GM18867 (cell line): ENCODE data around the gene ZNF135.

Experiments
- ATAC-seq: cut with Tn5 transposase; IDR thresholded peaks from one replicate; pipeline ENCODE4 v1.9.1; 2021; ENCODE audit warnings: mild to moderate bottlenecking, moderate library complexity; ENCODE audit not compliant: unreplicated experiment

The ZNF135 gene

GRCh38 chr19:58059003-58059670, at the start of gene ZNF135:
ZNF135 (plus strand) TSS chr19:58059282; CDS start chr19:58060003, 721 bp downstream.
- no peak for ATAC-seq

DNA sequence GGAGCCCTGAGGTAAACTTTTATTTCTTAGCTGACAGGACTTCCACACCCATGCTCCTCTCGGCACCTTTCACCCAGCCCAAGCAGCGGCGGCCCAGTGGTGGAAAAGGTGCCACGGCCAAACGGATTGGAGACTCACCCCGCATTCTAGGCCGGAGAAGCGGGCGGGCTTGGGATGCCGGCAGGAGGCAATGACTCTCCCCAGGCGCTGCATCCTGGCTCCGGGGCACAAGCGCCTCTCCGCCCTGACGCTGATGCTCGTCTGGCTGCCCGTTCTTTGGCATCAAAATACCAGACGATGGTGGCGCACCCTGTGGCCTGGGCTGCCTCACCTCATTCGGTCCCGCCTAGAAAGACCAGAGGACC, 49.8 kb upstream of the ZNF135 start:
- no peak for ATAC-seq

- no peak for ATAC-seq
Measured at GRCh38 chr19:58009666-58010301, 49.3 kb upstream of the ZNF135 start.

GRCh38 chr19:58010507-58010906, 48.6 kb upstream of the ZNF135 start:
- no peak for ATAC-seq

DNA sequence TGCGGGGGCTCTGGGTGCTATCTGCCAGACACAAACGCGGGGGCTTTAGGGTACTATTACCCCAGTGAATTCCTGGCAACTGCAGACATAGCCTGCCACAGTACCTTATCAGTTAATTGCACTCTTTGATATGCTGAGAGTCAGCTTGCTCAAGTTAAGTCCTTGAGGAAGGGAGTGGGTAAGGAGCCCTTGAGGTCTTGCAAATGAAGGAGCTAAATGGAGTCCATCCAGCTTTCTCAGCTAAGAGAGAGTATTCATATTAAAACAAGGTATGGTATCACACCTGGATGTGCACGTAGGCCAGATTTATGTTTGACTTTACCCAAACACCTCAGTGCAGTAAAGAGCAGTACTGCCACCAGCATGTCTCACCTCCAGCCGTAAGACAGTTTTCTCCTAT, 44.9 kb upstream of the ZNF135 start:
- ATAC-seq, result no peak

DNA sequence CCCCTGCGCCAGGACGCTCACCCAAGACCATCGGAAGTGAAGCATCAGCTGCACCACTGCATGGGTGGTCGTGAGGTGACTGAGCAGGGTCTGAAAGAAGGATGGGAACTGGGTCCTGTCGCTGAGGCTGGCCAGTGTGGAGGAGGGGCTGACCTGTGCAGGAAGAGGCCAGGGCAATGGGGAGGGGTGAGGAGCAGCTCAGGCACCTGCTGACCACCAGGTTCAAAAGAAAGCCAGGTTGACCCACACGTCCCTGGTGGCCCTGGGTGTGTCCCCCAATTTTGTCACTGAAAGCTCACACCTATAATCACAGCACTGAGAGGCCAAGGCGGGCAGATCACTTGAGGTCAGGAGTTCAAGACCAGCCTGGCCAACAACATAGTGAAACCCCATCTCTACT, 39.0 kb upstream of the ZNF135 start:
- no peak for ATAC-seq

DNA sequence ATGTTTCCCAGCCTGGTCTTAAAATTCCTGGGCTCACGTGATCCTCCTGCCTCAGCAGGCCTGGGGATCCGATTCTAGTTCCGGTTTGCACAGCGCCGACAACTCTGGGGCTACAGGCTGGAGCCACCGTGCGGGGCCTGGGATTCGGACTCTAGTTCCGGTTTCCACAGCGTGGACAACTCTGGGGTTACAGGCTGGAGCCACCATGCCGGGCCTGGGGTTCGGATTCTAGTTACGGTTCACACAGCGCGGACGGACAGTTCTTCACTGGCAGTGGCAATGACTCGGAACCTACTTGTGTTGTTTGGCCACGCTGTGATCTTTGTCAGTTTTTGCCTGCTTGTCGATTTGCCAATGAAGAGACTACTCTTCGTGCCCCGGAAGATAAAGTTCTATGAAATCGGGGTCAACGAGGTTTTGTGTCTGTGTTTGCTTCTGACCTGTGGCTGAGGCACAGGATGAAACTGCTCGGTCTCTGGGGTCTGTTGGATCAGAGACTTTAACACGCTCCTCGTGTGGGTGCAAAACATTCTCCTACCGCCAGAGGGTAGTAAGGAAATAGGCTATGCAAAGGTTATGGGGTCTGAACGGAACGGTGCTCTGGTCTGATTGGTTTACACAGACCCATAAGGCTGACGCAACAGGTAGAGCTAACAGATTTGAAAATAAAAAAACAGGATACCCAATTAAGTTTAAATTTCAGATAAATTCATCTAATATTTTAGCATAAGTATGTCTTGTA, 37.4 kb upstream of the ZNF135 start:
- ATAC-seq, result no peak

- no peak for ATAC-seq
Measured at GRCh38 chr19:58022283-58022660, 36.8 kb upstream of the ZNF135 start.

- no peak for ATAC-seq
Measured at GRCh38 chr19:58024661-58025060, 34.4 kb upstream of the ZNF135 start.

GRCh38 chr19:58033741-58034476, 25.2 kb upstream of the ZNF135 start, which contains the start of gene ZSCAN1:
ZSCAN1 (plus strand) TSS chr19:58034025; CDS start chr19:58037837, 3,812 bp downstream.
- ATAC-seq, result no peak

DNA sequence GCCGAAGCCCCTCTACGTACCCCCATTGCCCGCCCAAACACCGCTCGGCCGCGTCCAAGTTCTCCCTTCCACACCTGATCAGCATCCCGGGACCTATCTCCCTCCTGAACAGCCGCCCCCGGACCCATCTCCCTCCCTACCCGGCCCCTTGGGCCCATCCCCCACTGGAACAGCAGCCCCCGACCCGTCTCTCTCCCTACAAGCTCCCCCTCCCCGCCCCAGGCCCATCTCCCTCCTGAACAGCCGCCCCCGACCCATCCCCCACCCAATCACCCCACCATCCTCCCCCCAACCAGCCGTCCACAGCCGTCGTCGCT, 24.6 kb upstream of the ZNF135 start:
- no peak for ATAC-seq

GRCh38 chr19:58035863-58036262, 23.2 kb upstream of the ZNF135 start:
- ATAC-seq, result no peak

DNA sequence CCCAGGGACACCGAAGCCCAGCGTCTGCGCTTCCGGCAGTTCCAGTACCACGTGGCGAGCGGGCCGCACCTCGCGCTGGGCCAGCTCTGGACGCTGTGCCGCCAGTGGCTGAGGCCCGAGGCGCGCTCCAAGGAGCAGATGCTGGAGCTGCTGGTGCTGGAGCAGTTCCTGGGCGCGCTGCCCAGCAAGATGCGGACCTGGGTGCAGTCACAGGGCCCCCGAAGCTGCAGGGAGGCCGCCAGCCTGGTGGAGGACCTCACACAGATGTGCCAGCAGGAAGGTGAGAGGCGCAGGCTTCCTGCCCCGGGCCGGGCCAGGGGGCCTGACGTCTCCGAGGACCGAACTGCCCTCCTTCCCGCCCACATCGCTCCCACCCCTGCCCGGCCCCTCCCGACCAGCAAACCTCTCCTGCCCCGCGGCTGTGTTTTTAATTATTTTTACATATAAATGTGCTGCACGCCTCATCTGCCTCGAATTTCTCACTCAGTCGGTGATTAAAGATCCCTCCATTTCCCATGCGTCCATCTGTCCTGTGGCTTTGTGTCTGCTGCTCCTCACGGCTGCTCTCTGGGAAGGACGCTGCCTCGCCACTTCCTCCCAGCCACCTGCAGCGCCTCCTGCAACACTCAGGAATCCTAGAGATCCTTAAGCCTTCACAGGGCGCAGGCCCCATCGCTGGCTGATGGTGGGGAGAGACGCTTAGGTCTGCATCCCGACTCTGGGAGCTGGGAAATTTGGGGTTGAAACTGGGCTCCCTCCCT, 21.0 kb upstream of the ZNF135 start:
- ATAC-seq, result no peak

DNA sequence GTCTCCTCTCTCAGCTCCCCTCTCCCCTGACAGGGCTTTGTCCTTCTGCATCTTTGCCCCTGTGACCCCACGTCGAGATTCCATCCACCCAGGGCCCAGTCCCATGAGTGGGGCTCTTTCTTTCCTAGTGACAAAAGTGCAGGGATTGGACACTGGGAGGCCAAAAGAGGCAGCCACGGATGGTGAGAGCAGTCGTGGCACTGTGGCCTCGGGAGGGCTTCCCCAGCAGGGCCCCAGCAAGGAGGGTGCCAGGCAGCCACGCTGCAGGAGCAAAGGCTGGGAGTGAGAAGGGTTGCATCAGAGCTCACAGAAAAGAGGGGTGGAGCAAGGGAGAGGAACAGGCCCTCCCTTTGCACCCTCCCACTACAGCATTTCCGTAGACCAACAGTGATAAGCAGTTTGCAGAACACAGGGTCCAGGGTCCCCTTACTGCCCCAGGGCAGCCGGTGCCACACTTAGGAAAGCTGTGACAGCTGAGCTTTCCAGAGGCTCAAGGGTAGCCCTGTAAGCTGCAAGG, 20.3 kb upstream of the ZNF135 start:
- no peak for ATAC-seq

DNA sequence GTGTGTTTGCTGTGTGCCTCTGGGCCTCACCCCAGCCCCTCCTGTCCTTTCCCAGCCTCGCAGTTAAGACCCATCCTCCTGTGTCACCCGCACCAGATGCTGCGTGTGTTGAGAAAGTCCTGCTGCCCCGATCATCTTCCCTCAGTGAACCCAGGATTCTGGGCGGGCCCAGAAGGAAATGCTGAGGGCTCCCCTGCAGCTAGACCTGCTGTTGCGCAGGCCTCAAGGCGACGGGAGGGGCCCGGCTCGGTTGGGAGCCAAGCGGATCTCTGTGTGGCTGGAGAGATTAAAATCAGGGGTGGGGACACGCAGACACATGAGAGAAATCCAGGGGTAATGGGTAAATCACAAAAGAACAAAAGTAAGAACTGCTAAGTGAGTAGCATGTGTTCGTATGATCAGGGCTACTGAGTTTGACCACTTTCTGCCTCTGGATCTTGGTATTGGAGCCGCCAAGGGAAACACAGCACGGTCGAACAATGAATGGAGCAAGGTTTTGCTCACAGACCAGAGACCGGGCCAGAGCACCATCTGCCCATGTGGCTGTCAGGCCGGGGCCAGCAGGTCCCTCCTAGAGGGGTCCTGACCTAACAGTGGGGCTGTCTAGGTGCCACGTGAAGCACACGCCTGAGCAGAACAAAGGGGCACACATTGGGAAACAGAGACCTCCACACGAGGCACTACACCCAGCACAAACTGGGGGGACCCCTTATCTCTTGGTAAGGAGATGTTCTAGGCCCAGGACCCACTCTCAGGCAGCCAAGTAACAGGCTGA, 18.1 kb upstream of the ZNF135 start:
- no peak for ATAC-seq

DNA sequence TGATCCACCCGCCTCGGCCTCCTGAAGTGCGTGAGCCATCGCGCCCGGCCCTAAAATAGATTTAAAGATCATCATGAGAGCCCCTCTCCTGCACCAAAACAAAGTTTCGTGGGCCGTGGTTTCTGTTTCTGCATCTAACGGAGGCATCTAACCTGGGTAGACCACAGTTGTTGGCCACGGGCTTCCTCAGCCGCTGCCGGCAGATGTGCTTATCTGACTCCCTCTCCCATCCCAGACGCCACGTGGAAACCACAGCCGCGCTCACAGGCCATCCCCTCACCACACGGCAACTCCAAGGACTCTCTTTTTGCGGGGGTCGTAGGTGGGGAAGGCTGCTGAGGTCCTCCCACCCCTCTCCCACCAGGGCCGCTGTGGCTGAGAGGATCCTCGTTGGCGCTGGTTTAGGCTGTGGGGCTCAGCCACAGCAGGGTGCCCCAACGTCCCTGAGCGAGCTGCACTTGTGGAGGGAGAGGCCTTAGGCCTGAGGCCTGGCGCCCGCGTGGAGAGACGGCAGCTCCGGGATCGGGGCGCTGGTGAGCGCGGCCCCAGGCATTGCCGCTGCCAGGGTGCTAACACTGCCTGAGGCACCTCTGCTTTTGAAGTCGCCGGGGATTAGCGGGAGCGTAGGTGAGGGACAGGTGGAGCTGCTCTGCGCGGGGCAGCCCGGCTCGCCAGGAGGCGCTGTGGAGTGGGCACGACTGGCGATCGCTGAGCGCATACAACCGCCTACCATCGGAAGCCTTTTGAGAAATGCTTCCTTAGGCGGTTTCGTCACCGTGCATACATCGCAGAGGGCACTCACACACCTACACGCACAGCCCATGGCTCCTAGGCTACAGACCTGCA, 16.4 kb upstream of the ZNF135 start:
- ATAC-seq, result no peak

DNA sequence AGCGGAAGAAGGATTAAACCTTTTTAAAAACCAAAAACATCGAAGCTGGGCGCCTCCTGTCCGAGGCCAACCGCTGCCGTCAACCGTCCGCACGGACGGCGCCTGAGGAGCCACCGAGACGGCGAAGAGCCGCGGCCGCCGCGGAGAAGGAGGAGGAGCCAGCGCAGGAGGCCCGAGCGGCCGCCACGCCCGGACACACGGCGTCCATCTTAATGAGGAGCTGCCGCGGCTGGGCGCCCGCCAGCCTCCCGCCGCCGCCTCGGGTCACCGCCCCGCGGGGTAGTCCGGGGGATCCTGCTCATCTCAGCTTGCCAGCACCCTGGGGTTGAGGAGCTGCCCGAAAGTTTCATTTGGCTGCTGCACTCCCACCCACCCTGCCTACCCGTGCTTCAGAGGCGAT, 14.7 kb upstream of the ZNF135 start:
- ATAC-seq, result no peak

- no peak for ATAC-seq
Measured at GRCh38 chr19:58044886-58045285, 14.2 kb upstream of the ZNF135 start.
